ENCODE results near the gene MAN2A2.

Gene MAN2A2

GRCh38 chr15:90946941-90947576 is 44.0 kb downstream of the MAN2A2 start:
- no peak overlapping the region for H3K4me3 ChIP-seq (ENCODE audit: low read length in 2 of 2)
- H2BK12ac ChIP-seq (ENCODE audit: low read length) = no peak overlapping the region
- no peak overlapping the region for H3K4me2 ChIP-seq (ENCODE audit: insufficient read depth, low read length, poor library complexity, severe bottlenecking)
- H2AK5ac ChIP-seq (ENCODE audit: low read depth, low read length) = no peak overlapping the region
- no peak overlapping the region for H3K27ac ChIP-seq (replicated peaks; ENCODE audit: low read length)
- H3K9me3 ChIP-seq (replicated peaks in 1 of 2; ENCODE audit: control insufficient read depth in 2 of 2, insufficient read depth in 1 of 2, low read depth in 1 of 2, low read length in 2 of 2) = no peaks in the 10 kb centered on the region
- no peak for DNase-seq (ENCODE audit: low spot score)
- no peak overlapping the region for H3K18ac ChIP-seq (ENCODE audit: low read length)
- H3K79me1 ChIP-seq (ENCODE audit: low read depth, low read length) = peaks cover 1% of the 10 kb centered on the region
- H3K9ac ChIP-seq (ENCODE audit: low read depth, low read length, poor library complexity) = no peak overlapping the region
- H3K14ac ChIP-seq (ENCODE audit: low read length) = no peak overlapping the region
- no peak overlapping the region for H2AFZ ChIP-seq (ENCODE audit: low read length)
- no peak overlapping the region for H2BK15ac ChIP-seq (ENCODE audit: low read length)
- H3K23ac ChIP-seq (ENCODE audit: low read depth, low read length, poor library complexity) = peak overlapping the region; percentile 95
- no peaks in the 10 kb centered on the region for H3K4me1 ChIP-seq (ENCODE audit: control insufficient read depth in 2 of 2, insufficient read depth in 1 of 2, low read depth in 1 of 2, low read length in 2 of 2)
- H3K36me3 ChIP-seq (replicated peaks in 1 of 2; ENCODE audit: control insufficient read depth in 2 of 2, insufficient read depth in 2 of 2, low read length in 2 of 2) = peaks cover 58 to 92% of the 10 kb centered on the region in 2 donors
- H2BK5ac ChIP-seq (ENCODE audit: low read length) = no peak overlapping the region
- WGBS, 2 donors (ENCODE audit: extremely low coverage in 2 of 2, insufficient read length in 2 of 2, insufficient replicate concordance in 1 of 2) = no CpG with 5 or more reads among the region's 8 CpGs
- no peak overlapping the region for H4K91ac ChIP-seq (ENCODE audit: low read depth, low read length, poor library complexity)
- no peak overlapping the region for H2BK120ac ChIP-seq (ENCODE audit: low read depth, low read length)
- H3K4ac ChIP-seq (ENCODE audit: low read length) = no peak overlapping the region
- H4K8ac ChIP-seq (ENCODE audit: low read depth, low read length) = no peak overlapping the region
- no peaks in the 10 kb centered on the region for H3K27me3 ChIP-seq (ENCODE audit: control insufficient read depth in 3 of 3, insufficient read depth in 3 of 3, low read depth in 1 of 3, low read length in 3 of 3)

- Histone ChIP-seq H3K79me1 (ENCODE audit: low read depth, low read length) (peaks cover 1% of the 10 kb centered on the region), H3K36me3 (replicated peaks in 1 of 2; ENCODE audit: control insufficient read depth in 2 of 2, insufficient read depth in 2 of 2, low read length in 2 of 2) (peaks cover 55 to 92% of the 10 kb centered on the region in 2 donors), H4K8ac (ENCODE audit: low read depth, low read length) (no peak overlapping the region), H3K23ac (ENCODE audit: low read depth, low read length, poor library complexity) (no peak overlapping the region), H3K4me1 (ENCODE audit: control insufficient read depth in 2 of 2, insufficient read depth in 1 of 2, low read depth in 1 of 2, low read length in 2 of 2) (no peaks in the 10 kb centered on the region), H3K4me3 (ENCODE audit: low read length in 2 of 2) (no peak overlapping the region), H2BK120ac (ENCODE audit: low read depth, low read length) (no peak overlapping the region), H3K4ac (ENCODE audit: low read length) (no peak overlapping the region), H3K9me3 (replicated peaks in 1 of 2; ENCODE audit: control insufficient read depth in 2 of 2, insufficient read depth in 1 of 2, low read depth in 1 of 2, low read length in 2 of 2) (no peaks in the 10 kb centered on the region), H3K9ac (ENCODE audit: low read depth, low read length, poor library complexity) (no peak overlapping the region), H3K27me3 (ENCODE audit: control insufficient read depth in 3 of 3, insufficient read depth in 3 of 3, low read depth in 1 of 3, low read length in 3 of 3) (no peaks in the 10 kb centered on the region), H2AFZ (ENCODE audit: low read length) (no peak overlapping the region), H4K91ac (ENCODE audit: low read depth, low read length, poor library complexity) (no peak overlapping the region), H3K4me2 (ENCODE audit: insufficient read depth, low read length, poor library complexity, severe bottlenecking) (no peak overlapping the region), H2BK5ac (ENCODE audit: low read length) (no peak overlapping the region), H2AK5ac (ENCODE audit: low read depth, low read length) (no peak overlapping the region), H3K14ac (ENCODE audit: low read length) (no peak overlapping the region), H3K18ac (ENCODE audit: low read length) (no peak overlapping the region), H2BK15ac (ENCODE audit: low read length) (no peak overlapping the region), H3K27ac (replicated peaks; ENCODE audit: low read length) (no peak overlapping the region), H2BK12ac (ENCODE audit: low read length) (no peak overlapping the region)
- DNase-seq (ENCODE audit: low spot score) = no peak
- WGBS, 2 donors (ENCODE audit: extremely low coverage in 2 of 2, insufficient read length in 2 of 2, insufficient replicate concordance in 1 of 2) = no CpG with 5 or more reads among the region's 18 CpGs
Measured at GRCh38 chr15:90947577-90948357, 44.7 kb downstream of the MAN2A2 start.

GRCh38 chr15:90948506-90948905 is 45.4 kb downstream of the MAN2A2 start:
- no peak overlapping the region for H4K91ac ChIP-seq (ENCODE audit: low read depth, low read length, poor library complexity)
- WGBS, 2 donors (ENCODE audit: extremely low coverage in 2 of 2, insufficient read length in 2 of 2, insufficient replicate concordance in 1 of 2) = no CpG with 5 or more reads among the region's 8 CpGs

GRCh38 chr15:90949979-90950675 is 47.0 kb downstream of the MAN2A2 start:
- no peak overlapping the region for H3K27ac ChIP-seq (replicated peaks; ENCODE audit: low read length)
- no peaks in the 10 kb centered on the region for H3K4me1 ChIP-seq (ENCODE audit: control insufficient read depth in 2 of 2, insufficient read depth in 1 of 2, low read depth in 1 of 2, low read length in 2 of 2)
- H2AK5ac ChIP-seq (ENCODE audit: low read depth, low read length) = no peak overlapping the region
- H2BK12ac ChIP-seq (ENCODE audit: low read length) = peak overlapping the region; percentile 49
- peaks cover 0 to 1% of the 10 kb centered on the region in 2 donors for H3K9me3 ChIP-seq (replicated peaks in 1 of 2; ENCODE audit: control insufficient read depth in 2 of 2, insufficient read depth in 1 of 2, low read depth in 1 of 2, low read length in 2 of 2)
- no peak overlapping the region for H4K8ac ChIP-seq (ENCODE audit: low read depth, low read length)
- H3K4me3 ChIP-seq (ENCODE audit: low read length in 2 of 2) = no peak overlapping the region
- H2BK120ac ChIP-seq (ENCODE audit: low read depth, low read length) = no peak overlapping the region
- H2BK15ac ChIP-seq (ENCODE audit: low read length) = no peak overlapping the region
- no peak overlapping the region for H2AFZ ChIP-seq (ENCODE audit: low read length)
- no peak overlapping the region for H3K4me2 ChIP-seq (ENCODE audit: insufficient read depth, low read length, poor library complexity, severe bottlenecking)
- peaks cover 4% of the 10 kb centered on the region for H3K79me1 ChIP-seq (ENCODE audit: low read depth, low read length)
- H3K23ac ChIP-seq (ENCODE audit: low read depth, low read length, poor library complexity) = no peak overlapping the region
- WGBS, 2 donors (ENCODE audit: extremely low coverage in 2 of 2, insufficient read length in 2 of 2, insufficient replicate concordance in 1 of 2) = no CpG with 5 or more reads among the region's 23 CpGs
- H2BK5ac ChIP-seq (ENCODE audit: low read length) = peak overlapping the region; percentile 26
- peaks cover 56 to 83% of the 10 kb centered on the region in 2 donors for H3K36me3 ChIP-seq (replicated peaks in 1 of 2; ENCODE audit: control insufficient read depth in 2 of 2, insufficient read depth in 2 of 2, low read length in 2 of 2)
- H4K91ac ChIP-seq (ENCODE audit: low read depth, low read length, poor library complexity) = no peak overlapping the region
- H3K14ac ChIP-seq (ENCODE audit: low read length) = no peak overlapping the region
- no peak for DNase-seq (ENCODE audit: low spot score)
- H3K4ac ChIP-seq (ENCODE audit: low read length) = no peak overlapping the region
- peak overlapping the region; percentile 77 for H3K9ac ChIP-seq (ENCODE audit: low read depth, low read length, poor library complexity)
- H3K27me3 ChIP-seq (ENCODE audit: control insufficient read depth in 3 of 3, insufficient read depth in 3 of 3, low read depth in 1 of 3, low read length in 3 of 3) = no peaks in the 10 kb centered on the region
- H3K18ac ChIP-seq (ENCODE audit: low read length) = no peak overlapping the region

More at GRCh38 chr15:90948506-90948905, 45.4 kb downstream of the MAN2A2 start:
- DNase-seq (ENCODE audit: low spot score) = no peak
- Histone ChIP-seq H3K4ac (ENCODE audit: low read length) (no peak overlapping the region), H3K14ac (ENCODE audit: low read length) (no peak overlapping the region), H2BK5ac (ENCODE audit: low read length) (no peak overlapping the region), H3K79me1 (ENCODE audit: low read depth, low read length) (peaks cover 4% of the 10 kb centered on the region), H3K36me3 (replicated peaks in 1 of 2; ENCODE audit: control insufficient read depth in 2 of 2, insufficient read depth in 2 of 2, low read length in 2 of 2) (peaks cover 58 to 92% of the 10 kb centered on the region in 2 donors), H3K23ac (ENCODE audit: low read depth, low read length, poor library complexity) (no peak overlapping the region), H2AK5ac (ENCODE audit: low read depth, low read length) (no peak overlapping the region), H3K27me3 (ENCODE audit: control insufficient read depth in 3 of 3, insufficient read depth in 3 of 3, low read depth in 1 of 3, low read length in 3 of 3) (no peaks in the 10 kb centered on the region), H3K4me2 (ENCODE audit: insufficient read depth, low read length, poor library complexity, severe bottlenecking) (no peak overlapping the region), H3K9ac (ENCODE audit: low read depth, low read length, poor library complexity) (no peak overlapping the region), H2AFZ (ENCODE audit: low read length) (no peak overlapping the region), H3K18ac (ENCODE audit: low read length) (no peak overlapping the region), H3K4me3 (ENCODE audit: low read length in 2 of 2) (no peak overlapping the region), H3K4me1 (ENCODE audit: control insufficient read depth in 2 of 2, insufficient read depth in 1 of 2, low read depth in 1 of 2, low read length in 2 of 2) (no peaks in the 10 kb centered on the region), H2BK120ac (ENCODE audit: low read depth, low read length) (no peak overlapping the region), H3K27ac (replicated peaks; ENCODE audit: low read length) (no peak overlapping the region), H2BK15ac (ENCODE audit: low read length) (no peak overlapping the region), H4K8ac (ENCODE audit: low read depth, low read length) (no peak overlapping the region), H2BK12ac (ENCODE audit: low read length) (no peak overlapping the region), H3K9me3 (replicated peaks in 1 of 2; ENCODE audit: control insufficient read depth in 2 of 2, insufficient read depth in 1 of 2, low read depth in 1 of 2, low read length in 2 of 2) (no peaks in the 10 kb centered on the region)

All from neuronal stem cell (in vitro differentiated cells).